Right lobe of liver (tissue), 6 donors: ENCODE measurements around the gene UCHL3. TPM values are rescaled to one million over a fixed set of nuclear protein-coding genes. Genes with fewer than 3 reads are reported as not detected.

ENCODE experiments used
- ATAC-seq, 4 donors: fragments of 200-7000 bp; cut with Tn5 transposase; one replicate each; pipeline ENCODE4 v1.9.1; 2020; ENCODE audit warnings: mild to moderate bottlenecking in 4 of 4, moderate library complexity in 4 of 4
- DNase-seq, 3 donors: peaks; one replicate each; pipeline ENCODE4 v3.0.0-alpha.2; 2020
- H3K27ac ChIP-seq, 3 donors: fragments of 200-600 bp; one replicate each; pipeline ENCODE4 v1.8.0; 2022
- H3K27me3 ChIP-seq, 2 donors: fragments of 200-600 bp; one replicate each; pipeline ENCODE4 v1.8.0; 2022
- H3K36me3 ChIP-seq, 4 donors: fragments of 200-600 bp; sonication (generic) in 1 of 4; one replicate each; pipeline versions ENCODE4 v1.5.1 to v1.8.0; 2017 to 2022; ENCODE audit warnings: control low read depth in 1 of 4
- H3K4me1 ChIP-seq, 4 donors: fragments of 200-600 bp; sonication (generic) in 1 of 4; one replicate each; pipeline versions ENCODE4 v1.5.1 to v1.8.0; 2017 to 2022; ENCODE audit warnings: control low read depth in 1 of 4
- H3K4me3 ChIP-seq, 3 donors: fragments of 200-600 bp; one replicate each; pipeline ENCODE4 v1.8.0; 2022
- H3K9me3 ChIP-seq, 4 donors: fragments of 200-600 bp; sonication (generic) in 1 of 4; one replicate each; pipeline versions ENCODE4 v1.5.1 to v1.8.0; 2017 to 2022; ENCODE audit warnings: control low read depth in 1 of 4
- POLR2A ChIP-seq: fragments of 450-650 bp; IDR thresholded peaks from one replicate; pipeline ENCODE4 v1.6.1; 2017; ENCODE audit warnings: antibody characterized with exemption, mild to moderate bottlenecking
- WGBS: methylation state at CpG from one replicate; pipeline ENCODE4 v1.1.6; 2018; ENCODE audit warnings: low coverage, low lambda C conversion rate; ENCODE audit not compliant: insufficient coverage; ENCODE audit errors: missing lambda C conversion rate; 5-methylcytosine and 5-hydroxymethylcytosine counted together
- intact Hi-C, 2 donors: fragments of 100-400 bp; cut with DNase I; formaldehyde crosslinking; loops; one replicate each; pipeline versions ENCODE4 v1.11.2 to v1.14.1; 2022
- total RNA-seq, 6 experiments: library from RNA; depleted of rRNA in 2 of 6; stranded (reverse); fragments of >200 nt in 2 of 6; fragmentation: NEBNext Ultra II Directional in 3 of 6; extraction: Animal tissue kit (Norgen Biotek cat#: 25700) in 3 of 6; gene quantifications; one replicate each; pipeline versions ENCODE4 v1.1.0 to v1.2.4, GENCODE V29; 2016 to 2023
- TF ChIP-seq, protein P1 (sequence below), 4 donors: fragments of 200-600 bp in 3 of 4; fragments of 450-650 bp in 1 of 4; IDR thresholded peaks; one replicate each; pipeline versions ENCODE4 v1.5.1 to v1.8.0; 2016 to 2022; ENCODE audit warnings: antibody characterized with exemption in 4 of 4, mild to moderate bottlenecking in 2 of 4
- donor health status: DM: no; HTN: yes; CAD: no.
- donor health status: DM: no; HTN: no; CAD: no.
- donor health status: DM: no; HTN: no; CAD: no.
- donor health status: DM: no; HTN: yes; CAD: no.
- donor health status: DM: no; HTN: yes; CAD: no.

The UCHL3 gene
- total RNA-seq, 6 experiments from 2014 or later: 14.8 to 33.9 (median 21.9) TPM

- Histone ChIP-seq H3K4me3 (no peak overlapping the region), H3K9me3 (no peaks in the 10 kb centered on the region), H3K4me1 (no peaks in the 10 kb centered on the region), H3K27ac (no peak overlapping the region), H3K36me3 (peaks cover 0 to 4% (median 0%) of the 10 kb centered on the region in 4 donors), H3K27me3 (no peaks in the 10 kb centered on the region)
- ATAC-seq (no peak), DNase-seq (no peak)
- 94% methylated on average over 2 of the region's 2 CpGs for WGBS
- TF ChIP-seq, protein P1, sequence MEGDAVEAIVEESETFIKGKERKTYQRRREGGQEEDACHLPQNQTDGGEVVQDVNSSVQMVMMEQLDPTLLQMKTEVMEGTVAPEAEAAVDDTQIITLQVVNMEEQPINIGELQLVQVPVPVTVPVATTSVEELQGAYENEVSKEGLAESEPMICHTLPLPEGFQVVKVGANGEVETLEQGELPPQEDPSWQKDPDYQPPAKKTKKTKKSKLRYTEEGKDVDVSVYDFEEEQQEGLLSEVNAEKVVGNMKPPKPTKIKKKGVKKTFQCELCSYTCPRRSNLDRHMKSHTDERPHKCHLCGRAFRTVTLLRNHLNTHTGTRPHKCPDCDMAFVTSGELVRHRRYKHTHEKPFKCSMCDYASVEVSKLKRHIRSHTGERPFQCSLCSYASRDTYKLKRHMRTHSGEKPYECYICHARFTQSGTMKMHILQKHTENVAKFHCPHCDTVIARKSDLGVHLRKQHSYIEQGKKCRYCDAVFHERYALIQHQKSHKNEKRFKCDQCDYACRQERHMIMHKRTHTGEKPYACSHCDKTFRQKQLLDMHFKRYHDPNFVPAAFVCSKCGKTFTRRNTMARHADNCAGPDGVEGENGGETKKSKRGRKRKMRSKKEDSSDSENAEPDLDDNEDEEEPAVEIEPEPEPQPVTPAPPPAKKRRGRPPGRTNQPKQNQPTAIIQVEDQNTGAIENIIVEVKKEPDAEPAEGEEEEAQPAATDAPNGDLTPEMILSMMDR (IDR thresholded peaks at IDR 0.05): no peak
- TF ChIP-seq POLR2A: no peak
- intact Hi-C loops: no loop called here
These were observed 53.4 kb downstream of the UCHL3 start for GRCh38 chr13:75603038-75603437.

DNA sequence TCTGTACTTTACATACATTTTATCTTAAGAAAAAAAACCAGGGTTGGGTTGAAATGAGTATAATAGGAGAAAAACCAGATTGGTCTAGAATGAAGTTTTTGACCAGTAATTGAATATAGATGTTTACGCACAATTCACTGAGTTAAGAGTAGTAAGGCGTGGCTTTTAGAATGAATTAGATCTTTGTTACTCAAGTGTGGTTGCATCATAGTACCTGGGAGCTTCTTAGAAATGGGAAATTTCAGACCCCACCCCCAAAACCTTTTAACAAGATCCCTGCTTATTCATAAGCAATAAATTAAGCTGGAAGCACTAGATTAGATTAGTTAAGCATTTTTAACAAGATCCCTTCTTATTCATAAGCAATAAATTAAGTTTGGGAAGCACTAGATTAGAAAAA is 57.9 kb downstream of the UCHL3 start:
- ATAC-seq: no peak
- WGBS: 96% methylated on average over 2 of the region's 2 CpGs
- Histone ChIP-seq H3K4me3 (no peak overlapping the region), H3K9me3 (no peaks in the 10 kb centered on the region), H3K27ac (no peak overlapping the region), H3K36me3 (peaks cover 0 to 4% (median 0%) of the 10 kb centered on the region in 4 donors), H3K4me1 (no peaks in the 10 kb centered on the region), H3K27me3 (no peaks in the 10 kb centered on the region)
- DNase-seq: no peak
- intact Hi-C loops: no loop called here
- no peak for TF ChIP-seq POLR2A
- TF ChIP-seq, protein P1 (IDR thresholded peaks at IDR 0.05): no peak

DNA sequence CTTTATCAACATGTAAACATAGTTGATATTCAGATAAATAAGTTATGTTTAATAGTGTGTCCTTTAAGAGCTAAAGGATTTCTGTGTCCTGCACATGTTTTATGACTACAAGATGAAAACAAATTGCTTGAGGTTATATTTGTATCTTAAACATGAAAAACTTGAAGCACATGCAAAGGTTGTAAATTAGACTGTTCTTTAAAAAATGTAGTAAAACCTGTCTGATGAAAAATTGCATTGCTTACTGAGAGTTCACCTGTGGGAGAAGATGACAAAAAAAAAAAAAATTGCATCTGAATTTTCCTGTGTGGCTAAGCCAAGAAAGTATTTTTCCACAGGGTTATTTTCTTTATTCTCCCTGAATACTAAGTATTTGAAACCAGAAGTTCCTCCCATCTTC is 60.9 kb downstream of the UCHL3 start:
- Histone ChIP-seq H3K27me3 (no peaks in the 10 kb centered on the region), H3K9me3 (no peaks in the 10 kb centered on the region), H3K27ac (no peak overlapping the region), H3K4me1 (no peaks in the 10 kb centered on the region), H3K36me3 (peaks cover 0 to 4% (median 0%) of the 10 kb centered on the region in 4 donors), H3K4me3 (no peak overlapping the region)
- TF ChIP-seq, protein P1 (IDR thresholded peaks at IDR 0.05): no peak
- no peak for TF ChIP-seq POLR2A
- intact Hi-C loops: no loop called here
- DNase-seq (no peak), ATAC-seq (no peak)

GRCh38 chr13:75612354-75612753 is 62.8 kb downstream of the UCHL3 start:
- H3K4me3 ChIP-seq: no peak overlapping the region

More at GRCh38 chr13:75612354-75612753, 62.8 kb downstream of the UCHL3 start:
- H3K27me3 ChIP-seq: no peaks in the 10 kb centered on the region
- H3K27ac ChIP-seq: no peak overlapping the region
- no peaks in the 10 kb centered on the region for H3K36me3 ChIP-seq
- no peaks in the 10 kb centered on the region for H3K4me1 ChIP-seq
- intact Hi-C loops: no loop called here
- no peak for ATAC-seq
- no peaks in the 10 kb centered on the region for H3K9me3 ChIP-seq
- TF ChIP-seq POLR2A: no peak
- TF ChIP-seq, protein P1 (IDR thresholded peaks at IDR 0.05): no peak
- WGBS: 95% methylated on average over 2 of the region's 2 CpGs
- no peak for DNase-seq
